HL-60 (cell line): Measurements from ENCODE around the gene MAK.

Source experiments
- POLR2AphosphoS5 ChIP-seq: IDR thresholded peaks from 2 replicates; pipeline ENCODE4 v1.6.1; 2012; ENCODE audit warnings: low read depth
- TF ChIP-seq, protein P1 (sequence below): IDR thresholded peaks from one replicate; pipeline ENCODE4 v1.5.1; 2011; ENCODE audit warnings: low read length, control low read depth, inconsistent platforms; ENCODE audit not compliant: insufficient read depth

DNA sequence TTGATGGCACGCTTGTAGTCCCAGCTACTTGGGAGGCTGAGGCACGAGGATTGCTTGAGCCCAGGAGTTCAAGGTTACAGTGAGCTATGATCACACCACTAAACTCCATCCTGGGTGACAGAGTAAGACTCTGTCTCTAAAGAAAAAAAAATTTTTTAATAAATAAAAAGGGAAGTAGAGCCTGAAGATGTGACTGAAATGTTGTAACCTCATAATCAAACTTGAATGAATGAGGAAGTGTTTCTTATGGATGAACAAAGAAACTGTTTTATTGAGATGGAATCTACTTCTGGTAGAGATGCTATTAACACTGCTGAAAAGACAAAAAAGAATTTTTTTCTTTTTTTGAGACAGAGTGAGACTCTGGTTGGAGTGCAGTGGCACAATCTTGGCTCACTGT, 6.7 kb downstream of the MAK start:
- TF ChIP-seq, protein P1, sequence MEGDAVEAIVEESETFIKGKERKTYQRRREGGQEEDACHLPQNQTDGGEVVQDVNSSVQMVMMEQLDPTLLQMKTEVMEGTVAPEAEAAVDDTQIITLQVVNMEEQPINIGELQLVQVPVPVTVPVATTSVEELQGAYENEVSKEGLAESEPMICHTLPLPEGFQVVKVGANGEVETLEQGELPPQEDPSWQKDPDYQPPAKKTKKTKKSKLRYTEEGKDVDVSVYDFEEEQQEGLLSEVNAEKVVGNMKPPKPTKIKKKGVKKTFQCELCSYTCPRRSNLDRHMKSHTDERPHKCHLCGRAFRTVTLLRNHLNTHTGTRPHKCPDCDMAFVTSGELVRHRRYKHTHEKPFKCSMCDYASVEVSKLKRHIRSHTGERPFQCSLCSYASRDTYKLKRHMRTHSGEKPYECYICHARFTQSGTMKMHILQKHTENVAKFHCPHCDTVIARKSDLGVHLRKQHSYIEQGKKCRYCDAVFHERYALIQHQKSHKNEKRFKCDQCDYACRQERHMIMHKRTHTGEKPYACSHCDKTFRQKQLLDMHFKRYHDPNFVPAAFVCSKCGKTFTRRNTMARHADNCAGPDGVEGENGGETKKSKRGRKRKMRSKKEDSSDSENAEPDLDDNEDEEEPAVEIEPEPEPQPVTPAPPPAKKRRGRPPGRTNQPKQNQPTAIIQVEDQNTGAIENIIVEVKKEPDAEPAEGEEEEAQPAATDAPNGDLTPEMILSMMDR, result no peak
- no peak for TF ChIP-seq POLR2AphosphoS5
